HepG2 (cell line): ENCODE results near the gene GPN2. TPM values are rescaled to one million over a fixed set of nuclear protein-coding genes. Genes with fewer than 3 reads are reported as not detected.

Source experiments
- ATF2 ChIP-seq: sonication (generic); formaldehyde crosslinking; IDR thresholded peaks from 2 replicates; pipeline ENCODE4 v1.4.0; 2020; ENCODE audit warnings: missing genetic modification reagents
- FOXO1 ChIP-seq: sonication (generic); formaldehyde crosslinking; IDR thresholded peaks from 2 replicates; pipeline ENCODE4 v1.4.0; 2020; ENCODE audit warnings: missing genetic modification reagents
- HMGXB4 ChIP-seq, 2 experiments: sonication (generic) in 1 of 2; formaldehyde crosslinking in 1 of 2; IDR thresholded peaks; 2 replicates each; pipeline versions ENCODE4 v1.4.0 to v1.6.1; 2018 to 2020; ENCODE audit warnings: missing genetic modification reagents in 2 of 2, borderline replicate concordance in 1 of 2, low read depth in 1 of 2, mild to moderate bottlenecking in 1 of 2, missing biosample characterization in 1 of 2
- HNF4A ChIP-seq: sonication (generic); formaldehyde crosslinking; IDR thresholded peaks from 2 replicates; pipeline ENCODE4 v1.4.0; 2020; ENCODE audit warnings: missing genetic modification reagents
- KDM5B ChIP-seq: sonication (generic); formaldehyde crosslinking; IDR thresholded peaks from 2 replicates; pipeline ENCODE4 v1.4.0; 2020; ENCODE audit warnings: missing genetic modification reagents, mild to moderate bottlenecking, borderline replicate concordance
- MXI1 ChIP-seq: IDR thresholded peaks from 3 replicates; pipeline ENCODE4 v1.6.1; 2012; ENCODE audit warnings: low read depth, low read length, inconsistent platforms, borderline replicate concordance
- NCOA2 ChIP-seq: sonication (generic); formaldehyde crosslinking; IDR thresholded peaks from 2 replicates; pipeline ENCODE4 v1.8.0; 2022; ENCODE audit warnings: inconsistent platforms
- NFE2L2 ChIP-seq: fragments of 150-350 bp; IDR thresholded peaks from 2 replicates; pipeline ENCODE4 v1.6.1; 2014; ENCODE audit warnings: low read length
- NKX3-1 ChIP-seq: sonication (generic); formaldehyde crosslinking; IDR thresholded peaks from 2 replicates; pipeline ENCODE4 v1.5.0; 2020; ENCODE audit warnings: missing genetic modification reagents
- SNRNP70 ChIP-seq: fragments of 200-400 bp; formaldehyde crosslinking; IDR thresholded peaks from 2 replicates; pipeline ENCODE4 v1.6.1; 2017; ENCODE audit warnings: mild to moderate bottlenecking, low read depth, low read length, moderate library complexity
- ZNF430 ChIP-seq: sonication (generic); formaldehyde crosslinking; IDR thresholded peaks from 2 replicates; pipeline ENCODE4 v1.9.0; 2021; ENCODE audit warnings: mild to moderate bottlenecking, missing genetic modification reagents
- ZNF468 ChIP-seq: sonication (generic); formaldehyde crosslinking; IDR thresholded peaks from 2 replicates; pipeline ENCODE4 v1.8.0; 2022; ENCODE audit warnings: mild to moderate bottlenecking, moderate library complexity, missing genetic modification reagents
- ZNF784 ChIP-seq: sonication (generic); formaldehyde crosslinking; IDR thresholded peaks from 2 replicates; pipeline ENCODE4 v1.5.1; 2020; ENCODE audit warnings: missing genetic modification reagents, mild to moderate bottlenecking, borderline replicate concordance
- polyA plus RNA-seq, 8 experiments: library from polyadenylated mRNA; depleted of rRNA in 3 of 8; stranded (reverse) in 7 of 8; unstranded in 1 of 8; fragments of >200 nt; fragmentation: Illumina TruSeq in 4 of 8; extraction: Trizol in 4 of 8; gene quantifications; 2 replicates each; pipeline versions ENCODE4 v1.2.1 to v1.2.3, GENCODE V29; 2011 to 2016; ENCODE audit warnings: low read depth in 4 of 8, missing spikeins in 1 of 8, mixed read lengths in 1 of 8; ENCODE audit not compliant: insufficient read depth in 1 of 8
- total RNA-seq, 5 experiments: library from RNA; depleted of rRNA; stranded (reverse); fragments of >200 nt; fragmentation: Illumina TruSeq; extraction: Trizol; gene quantifications; 2 replicates each; pipeline ENCODE4 v1.2.3, GENCODE V29; 2016; ENCODE audit warnings: low read depth in 1 of 5
- TF ChIP-seq, protein P1 (sequence below): sonication (generic); formaldehyde crosslinking; conservative IDR thresholded peaks from 2 replicates; pipeline ENCODE4 v1.8.0; 2022; ENCODE audit warnings: missing genetic modification reagents
- TF ChIP-seq, protein P2 (sequence below): sonication (generic); formaldehyde crosslinking; IDR thresholded peaks from 2 replicates; pipeline ENCODE4 v1.9.0; 2021; ENCODE audit warnings: missing genetic modification reagents, borderline replicate concordance
- TF ChIP-seq, protein P3 (sequence below): sonication (generic); formaldehyde crosslinking; IDR thresholded peaks from 2 replicates; pipeline ENCODE4 v1.4.0; 2020; ENCODE audit warnings: missing genetic modification reagents

Gene GPN2
- total and polyA plus RNA-seq, 2 of the 13 experiments (the other 11 are each of a cell fraction or from before 2014, with no cell fraction given), result 19.3 to 38.9 TPM

GRCh38 chr1:26864610-26865480, 25.2 kb downstream of the GPN2 start (continued):
- no peak for TF ChIP-seq NFE2L2
- no peak for TF ChIP-seq SNRNP70
- TF ChIP-seq NKX3-1 (CRISPR knock-in tag), result no peak
- TF ChIP-seq KDM5B (CRISPR knock-in tag), result peak; percentile 78; the same call in 1 of the 2 replicates
- TF ChIP-seq ZNF784 (CRISPR knock-in tag), result peak; percentile 50
- TF ChIP-seq MXI1, result peak; percentile 80; the same call in 1 of the 3 replicates
- TF ChIP-seq NCOA2 (CRISPR knock-in tag), result peak; percentile 12; the same call in 1 of the 2 replicates
- peak; percentile 44 to 52; a peak in 3 of 4 replicates for TF ChIP-seq HMGXB4 (CRISPR knock-in tag; IDR thresholded peaks at IDR 0.05; ENCODE audit: borderline replicate concordance in 1 of 2, low read depth in 1 of 2)
- TF ChIP-seq ZNF468 (CRISPR knock-in tag), result no peak
- TF ChIP-seq ZNF430, result peak; percentile 47
- no peak for TF ChIP-seq HNF4A (CRISPR knock-in tag)
- TF ChIP-seq, protein P1, sequence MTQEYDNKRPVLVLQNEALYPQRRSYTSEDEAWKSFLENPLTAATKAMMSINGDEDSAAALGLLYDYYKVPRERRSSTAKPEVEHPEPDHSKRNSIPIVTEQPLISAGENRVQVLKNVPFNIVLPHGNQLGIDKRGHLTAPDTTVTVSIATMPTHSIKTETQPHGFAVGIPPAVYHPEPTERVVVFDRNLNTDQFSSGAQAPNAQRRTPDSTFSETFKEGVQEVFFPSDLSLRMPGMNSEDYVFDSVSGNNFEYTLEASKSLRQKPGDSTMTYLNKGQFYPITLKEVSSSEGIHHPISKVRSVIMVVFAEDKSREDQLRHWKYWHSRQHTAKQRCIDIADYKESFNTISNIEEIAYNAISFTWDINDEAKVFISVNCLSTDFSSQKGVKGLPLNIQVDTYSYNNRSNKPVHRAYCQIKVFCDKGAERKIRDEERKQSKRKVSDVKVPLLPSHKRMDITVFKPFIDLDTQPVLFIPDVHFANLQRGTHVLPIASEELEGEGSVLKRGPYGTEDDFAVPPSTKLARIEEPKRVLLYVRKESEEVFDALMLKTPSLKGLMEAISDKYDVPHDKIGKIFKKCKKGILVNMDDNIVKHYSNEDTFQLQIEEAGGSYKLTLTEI (CRISPR knock-in tag), result no peak
- TF ChIP-seq, protein P2, sequence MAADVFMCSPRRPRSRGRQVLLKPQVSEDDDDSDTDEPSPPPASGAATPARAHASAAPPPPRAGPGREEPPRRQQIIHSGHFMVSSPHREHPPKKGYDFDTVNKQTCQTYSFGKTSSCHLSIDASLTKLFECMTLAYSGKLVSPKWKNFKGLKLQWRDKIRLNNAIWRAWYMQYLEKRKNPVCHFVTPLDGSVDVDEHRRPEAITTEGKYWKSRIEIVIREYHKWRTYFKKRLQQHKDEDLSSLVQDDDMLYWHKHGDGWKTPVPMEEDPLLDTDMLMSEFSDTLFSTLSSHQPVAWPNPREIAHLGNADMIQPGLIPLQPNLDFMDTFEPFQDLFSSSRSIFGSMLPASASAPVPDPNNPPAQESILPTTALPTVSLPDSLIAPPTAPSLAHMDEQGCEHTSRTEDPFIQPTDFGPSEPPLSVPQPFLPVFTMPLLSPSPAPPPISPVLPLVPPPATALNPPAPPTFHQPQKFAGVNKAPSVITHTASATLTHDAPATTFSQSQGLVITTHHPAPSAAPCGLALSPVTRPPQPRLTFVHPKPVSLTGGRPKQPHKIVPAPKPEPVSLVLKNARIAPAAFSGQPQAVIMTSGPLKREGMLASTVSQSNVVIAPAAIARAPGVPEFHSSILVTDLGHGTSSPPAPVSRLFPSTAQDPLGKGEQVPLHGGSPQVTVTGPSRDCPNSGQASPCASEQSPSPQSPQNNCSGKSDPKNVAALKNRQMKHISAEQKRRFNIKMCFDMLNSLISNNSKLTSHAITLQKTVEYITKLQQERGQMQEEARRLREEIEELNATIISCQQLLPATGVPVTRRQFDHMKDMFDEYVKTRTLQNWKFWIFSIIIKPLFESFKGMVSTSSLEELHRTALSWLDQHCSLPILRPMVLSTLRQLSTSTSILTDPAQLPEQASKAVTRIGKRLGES (CRISPR knock-in tag), result no peak; the same call in 1 of the 2 replicates
- TF ChIP-seq FOXO1 (CRISPR knock-in tag), result no peak
- TF ChIP-seq, protein P3, sequence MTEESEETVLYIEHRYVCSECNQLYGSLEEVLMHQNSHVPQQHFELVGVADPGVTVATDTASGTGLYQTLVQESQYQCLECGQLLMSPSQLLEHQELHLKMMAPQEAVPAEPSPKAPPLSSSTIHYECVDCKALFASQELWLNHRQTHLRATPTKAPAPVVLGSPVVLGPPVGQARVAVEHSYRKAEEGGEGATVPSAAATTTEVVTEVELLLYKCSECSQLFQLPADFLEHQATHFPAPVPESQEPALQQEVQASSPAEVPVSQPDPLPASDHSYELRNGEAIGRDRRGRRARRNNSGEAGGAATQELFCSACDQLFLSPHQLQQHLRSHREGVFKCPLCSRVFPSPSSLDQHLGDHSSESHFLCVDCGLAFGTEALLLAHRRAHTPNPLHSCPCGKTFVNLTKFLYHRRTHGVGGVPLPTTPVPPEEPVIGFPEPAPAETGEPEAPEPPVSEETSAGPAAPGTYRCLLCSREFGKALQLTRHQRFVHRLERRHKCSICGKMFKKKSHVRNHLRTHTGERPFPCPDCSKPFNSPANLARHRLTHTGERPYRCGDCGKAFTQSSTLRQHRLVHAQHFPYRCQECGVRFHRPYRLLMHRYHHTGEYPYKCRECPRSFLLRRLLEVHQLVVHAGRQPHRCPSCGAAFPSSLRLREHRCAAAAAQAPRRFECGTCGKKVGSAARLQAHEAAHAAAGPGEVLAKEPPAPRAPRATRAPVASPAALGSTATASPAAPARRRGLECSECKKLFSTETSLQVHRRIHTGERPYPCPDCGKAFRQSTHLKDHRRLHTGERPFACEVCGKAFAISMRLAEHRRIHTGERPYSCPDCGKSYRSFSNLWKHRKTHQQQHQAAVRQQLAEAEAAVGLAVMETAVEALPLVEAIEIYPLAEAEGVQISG (CRISPR knock-in tag), result peak; percentile 47
- no peak; the same call in 1 of the 2 replicates for TF ChIP-seq ATF2 (CRISPR knock-in tag)
